Measurements from ENCODE around the gene GDPD3. TPM values are rescaled to one million over a fixed set of nuclear protein-coding genes. Genes with fewer than 3 reads are reported as not detected.

GDPD3 gene
- total and polyA plus RNA-seq, 12 donors, result 0.78 to 17.6 (median 2.8) TPM; not detected in 1

- 82 to 87% (median 85%) methylated on average over 6 to 22 of the region's 22 CpGs for WGBS, 4 donors
- peaks cover 0 to 13% of the 10 kb centered on the region in 2 donors for H3K36me3 ChIP-seq (replicated peaks in 1 of 2)
- H3K9me3 ChIP-seq (replicated peaks in 1 of 3), result no peaks in the 10 kb centered on the region
- H3K27ac ChIP-seq, result no peak overlapping the region
- intact Hi-C loops (cut with DNase I), result no loop called here
- TF ChIP-seq POLR2A (IDR thresholded peaks at IDR 0.05), result no peak
- TF ChIP-seq CTCF (IDR thresholded peaks at IDR 0.05), result no peak
- DNase-seq, result no peak
- H3K4me3 ChIP-seq, result no peak overlapping the region
- H3K27me3 ChIP-seq, result no peaks in the 10 kb centered on the region
- H3K4me1 ChIP-seq (replicated peaks in 1 of 2), result peaks cover 6 to 33% of the 10 kb centered on the region in 2 donors
These were observed 24.3 kb downstream of the GDPD3 start for GRCh38 chr16:30088832-30089624.

DNA sequence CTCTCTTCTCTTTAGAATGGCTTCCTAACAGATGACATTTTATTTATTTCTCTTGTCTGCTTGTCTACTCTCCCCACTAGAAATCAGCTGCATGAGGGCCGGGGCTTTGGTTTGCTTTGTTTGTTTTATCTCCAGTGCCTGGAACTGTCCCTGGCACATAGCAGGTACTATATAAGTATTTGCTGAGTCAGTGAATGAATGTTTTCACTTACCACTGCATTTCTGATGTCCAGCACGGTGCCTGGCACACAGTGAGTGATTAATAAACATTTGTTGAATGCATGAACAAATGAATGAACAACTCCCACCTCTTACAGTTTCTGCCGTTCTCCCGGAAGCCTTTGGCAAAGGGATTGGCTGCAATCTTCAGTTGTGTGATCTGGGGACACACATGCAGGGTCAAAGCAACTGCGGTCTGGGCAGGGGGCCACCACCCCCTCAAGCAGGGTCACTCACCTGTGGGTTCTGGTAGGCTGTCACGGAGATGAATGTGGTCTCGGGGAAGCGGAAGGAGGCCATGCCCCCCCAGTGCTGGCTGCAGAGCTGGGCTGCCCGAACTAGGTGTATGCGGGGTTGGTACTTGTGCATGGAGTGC lies 25.0 kb downstream of the GDPD3 start:
- no peak overlapping the region for H3K4me3 ChIP-seq
- H3K36me3 ChIP-seq (replicated peaks in 1 of 2), result peaks cover 0 to 16% of the 10 kb centered on the region in 2 donors
- H3K4me1 ChIP-seq (replicated peaks in 1 of 2), result peaks cover 6 to 31% of the 10 kb centered on the region in 2 donors
- intact Hi-C loops (cut with DNase I), result no loop called here
- no peaks in the 10 kb centered on the region for H3K9me3 ChIP-seq (replicated peaks in 1 of 3)
- WGBS, 4 donors, result 82 to 90% (median 87%) methylated on average over 7 to 10 of the region's 10 CpGs
- H3K27ac ChIP-seq, result no peak overlapping the region
- TF ChIP-seq POLR2A (IDR thresholded peaks at IDR 0.05) (no peak), CTCF (IDR thresholded peaks at IDR 0.05) (no peak)
- DNase-seq, result no peak
- H3K27me3 ChIP-seq, result no peaks in the 10 kb centered on the region

DNA sequence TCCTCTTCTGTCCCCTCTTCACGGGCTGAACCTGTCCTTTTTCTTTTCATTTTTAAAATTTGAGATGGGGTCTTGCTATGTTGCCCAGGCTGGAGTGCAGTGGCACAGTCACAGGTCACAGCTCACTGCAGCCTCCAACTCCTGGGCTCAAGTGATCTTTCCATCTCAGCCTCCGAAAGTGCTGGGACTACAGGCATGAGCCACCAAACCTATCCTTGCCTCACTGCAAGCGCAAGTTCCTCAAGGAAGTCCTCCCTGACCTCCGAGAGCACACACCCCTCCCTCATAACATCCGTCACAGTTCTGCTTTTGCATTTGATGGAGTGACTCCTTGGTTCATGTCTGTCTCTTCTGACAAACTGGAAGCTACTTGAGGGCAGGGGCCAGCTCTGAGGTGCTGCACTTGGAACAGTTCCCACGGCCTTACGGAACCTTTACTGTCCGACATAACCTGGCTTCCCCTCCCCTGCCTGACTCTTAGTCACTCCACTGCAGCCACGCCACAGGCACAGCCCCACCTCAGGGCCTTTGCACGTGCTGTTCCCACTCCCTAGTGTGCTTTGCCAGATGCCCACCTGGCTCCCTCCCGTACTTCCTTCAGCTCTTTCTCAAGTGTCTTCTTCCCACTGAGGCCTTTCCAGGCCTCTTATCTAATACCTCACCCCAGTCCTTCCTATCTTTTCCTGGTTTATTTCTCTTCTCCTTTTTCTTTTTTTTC lies 26.0 kb downstream of the GDPD3 start:
- Histone ChIP-seq H3K4me1 (replicated peaks in 1 of 2) (peaks cover 4 to 24% of the 10 kb centered on the region in 2 donors), H3K36me3 (replicated peaks in 1 of 2) (peaks cover 0 to 26% of the 10 kb centered on the region in 2 donors), H3K9me3 (replicated peaks in 1 of 3) (no peaks in the 10 kb centered on the region), H3K27ac (no peak overlapping the region), H3K4me3 (no peak overlapping the region), H3K27me3 (no peaks in the 10 kb centered on the region)
- TF ChIP-seq POLR2A (IDR thresholded peaks at IDR 0.05) (no peak), CTCF (IDR thresholded peaks at IDR 0.05) (no peak)
- DNase-seq, result peak in 1 of 7 donors; percentile 62
- intact Hi-C loops (cut with DNase I), result no loop called here
- WGBS, 4 donors, result 81 to 91% (median 86%) methylated on average over 11 of the region's 11 CpGs

Data from adrenal gland (tissue), 12 donors.